Fibroblast of lung (primary cell): ENCODE data around the gene ZNF407. TPM values are rescaled to one million over a fixed set of nuclear protein-coding genes. Genes with fewer than 3 reads are reported as not detected.
A peak's percentile ranks its signal among the peaks of the same experiment; 100 is the strongest.

Source experiments
- DNase-seq, 2 donors: peaks; one replicate each; pipeline versions ENCODE4 v3.0.0 to v3.0.0-alpha.2; 2010; ENCODE audit warnings: low read depth in 2 of 2
- H2AFZ ChIP-seq: 2 replicates; pipeline ENCODE4 v1.5.1; 2012; ENCODE audit warnings: low read length, control low read depth, inconsistent platforms
- H3K27ac ChIP-seq: 2 replicates; pipeline ENCODE4 v1.5.1; 2011; ENCODE audit warnings: low read length, control low read depth; ENCODE audit not compliant: insufficient read depth
- H3K27me3 ChIP-seq: 2 replicates; pipeline ENCODE4 v1.5.1; 2011; ENCODE audit warnings: mild to moderate bottlenecking, low read length; ENCODE audit not compliant: control insufficient read depth, insufficient read depth
- H3K36me3 ChIP-seq: 2 replicates; pipeline ENCODE4 v1.5.1; 2011; ENCODE audit warnings: low read length; ENCODE audit not compliant: control insufficient read depth, insufficient read depth
- H3K4me1 ChIP-seq: 2 replicates; pipeline ENCODE4 v1.5.1; 2011; ENCODE audit warnings: low read length; ENCODE audit not compliant: control insufficient read depth, insufficient read depth; ENCODE audit errors: extremely low read depth
- H3K4me2 ChIP-seq: 2 replicates; pipeline ENCODE4 v1.5.1; 2011; ENCODE audit warnings: low read length, control low read depth; ENCODE audit not compliant: insufficient read depth; ENCODE audit errors: extremely low read depth
- H3K4me3 ChIP-seq, 4 experiments: fragments of 200-600 bp in 1 of 4; sonication (generic) in 1 of 4; replicated peaks in 1 of 4; 2 replicates each; pipeline ENCODE4 v1.5.1; 2011 to 2016; ENCODE audit warnings: low read length in 4 of 4, low read depth in 3 of 4, mild to moderate bottlenecking in 3 of 4, control low read depth in 2 of 4, inconsistent platforms in 1 of 4, mixed read lengths in 1 of 4; ENCODE audit not compliant: insufficient read depth in 1 of 4; ENCODE audit errors: control extremely low read depth in 1 of 4
- H3K79me2 ChIP-seq: 2 replicates; pipeline ENCODE4 v1.5.1; 2012; ENCODE audit warnings: mild to moderate bottlenecking, low read length, inconsistent platforms; ENCODE audit not compliant: control insufficient read depth, insufficient read depth
- H3K9ac ChIP-seq: 2 replicates; pipeline ENCODE4 v1.5.1; 2011; ENCODE audit warnings: mild to moderate bottlenecking, low read length, control low read depth; ENCODE audit not compliant: insufficient read depth
- H3K9me3 ChIP-seq: 2 replicates; pipeline ENCODE4 v1.5.1; 2012; ENCODE audit warnings: low read depth, low read length; ENCODE audit not compliant: control insufficient read depth, insufficient read depth
- H4K20me1 ChIP-seq: 2 replicates; pipeline ENCODE4 v1.5.1; 2011; ENCODE audit warnings: low read length; ENCODE audit not compliant: control insufficient read depth, insufficient read depth; ENCODE audit errors: extremely low read depth
- EZH2 ChIP-seq: IDR thresholded peaks from 2 replicates; pipeline ENCODE4 v1.5.1; 2012; ENCODE audit warnings: low read length, control low read depth, mild to moderate bottlenecking; ENCODE audit errors: missing control alignments
- polyA plus RNA-seq, 2 donors: library from polyadenylated mRNA; depleted of rRNA in 1 of 2; stranded (reverse) in 1 of 2; unstranded in 1 of 2; fragments of >200 nt; gene quantifications; 2 replicates each; pipeline ENCODE4 v1.2.1, GENCODE V29; 2011 to 2012; ENCODE audit warnings: missing spikeins in 1 of 2
- total RNA-seq: library from RNA; depleted of rRNA; stranded (reverse); fragments of >200 nt; gene quantifications from 2 replicates; pipeline ENCODE4 v1.2.1, GENCODE V29; 2014
- TF ChIP-seq, protein P1 (sequence below), 2 donors: IDR thresholded peaks in 1 of 2; conservative IDR thresholded peaks in 1 of 2; 1 replicate in 1 of 2; 2 replicates in 1 of 2; pipeline ENCODE4 v1.5.1; 2011 to 2012; ENCODE audit warnings: low read length in 2 of 2, control low read depth in 1 of 2, inconsistent platforms in 1 of 2, low read depth in 1 of 2, mild to moderate bottlenecking in 1 of 2

The ZNF407 gene
- total and polyA plus RNA-seq, 2 donors (not counting 1 experiment from before 2014, with no cell fraction given) = 5.1 to 12.6 TPM

DNA sequence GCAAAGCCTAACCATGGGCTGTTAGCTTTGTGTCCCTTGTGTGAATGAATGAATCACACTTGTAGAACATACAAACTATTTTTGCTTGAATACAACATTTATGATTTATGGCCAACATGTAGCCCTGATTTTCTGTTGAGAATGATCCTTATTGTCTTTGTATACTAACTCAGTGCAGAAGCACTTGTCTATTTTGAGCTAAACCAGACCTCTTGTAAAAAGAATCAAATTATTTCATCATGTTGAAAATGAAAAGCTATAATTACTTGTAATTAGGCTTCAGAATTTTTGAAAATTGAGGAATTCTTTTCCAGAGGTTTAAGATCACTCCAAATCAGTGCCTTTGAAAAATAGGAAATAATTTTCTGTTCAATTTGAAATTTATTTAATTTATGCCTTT, 85.9 kb downstream of the ZNF407 start:
- H2AFZ ChIP-seq = no peak overlapping the region
- no peaks in the 10 kb centered on the region for H4K20me1 ChIP-seq
- no peak overlapping the region for H3K9ac ChIP-seq
- no peak overlapping the region for H3K4me3 ChIP-seq
- no peaks in the 10 kb centered on the region for H3K9me3 ChIP-seq
- no peak for DNase-seq
- H3K27me3 ChIP-seq = no peaks in the 10 kb centered on the region
- H3K36me3 ChIP-seq = no peaks in the 10 kb centered on the region
- H3K4me1 ChIP-seq = no peaks in the 10 kb centered on the region
- no peak overlapping the region for H3K27ac ChIP-seq
- no peaks in the 10 kb centered on the region for H3K79me2 ChIP-seq
- H3K4me2 ChIP-seq = no peak overlapping the region
- TF ChIP-seq, protein P1, sequence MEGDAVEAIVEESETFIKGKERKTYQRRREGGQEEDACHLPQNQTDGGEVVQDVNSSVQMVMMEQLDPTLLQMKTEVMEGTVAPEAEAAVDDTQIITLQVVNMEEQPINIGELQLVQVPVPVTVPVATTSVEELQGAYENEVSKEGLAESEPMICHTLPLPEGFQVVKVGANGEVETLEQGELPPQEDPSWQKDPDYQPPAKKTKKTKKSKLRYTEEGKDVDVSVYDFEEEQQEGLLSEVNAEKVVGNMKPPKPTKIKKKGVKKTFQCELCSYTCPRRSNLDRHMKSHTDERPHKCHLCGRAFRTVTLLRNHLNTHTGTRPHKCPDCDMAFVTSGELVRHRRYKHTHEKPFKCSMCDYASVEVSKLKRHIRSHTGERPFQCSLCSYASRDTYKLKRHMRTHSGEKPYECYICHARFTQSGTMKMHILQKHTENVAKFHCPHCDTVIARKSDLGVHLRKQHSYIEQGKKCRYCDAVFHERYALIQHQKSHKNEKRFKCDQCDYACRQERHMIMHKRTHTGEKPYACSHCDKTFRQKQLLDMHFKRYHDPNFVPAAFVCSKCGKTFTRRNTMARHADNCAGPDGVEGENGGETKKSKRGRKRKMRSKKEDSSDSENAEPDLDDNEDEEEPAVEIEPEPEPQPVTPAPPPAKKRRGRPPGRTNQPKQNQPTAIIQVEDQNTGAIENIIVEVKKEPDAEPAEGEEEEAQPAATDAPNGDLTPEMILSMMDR (conservative IDR thresholded peaks at IDR 0.05 in 1 of 2, IDR thresholded peaks at IDR 0.05 in 1 of 2; ENCODE audit: low read depth in 1 of 2, low read length in 2 of 2) = no peak
- TF ChIP-seq EZH2 = no peak

DNA sequence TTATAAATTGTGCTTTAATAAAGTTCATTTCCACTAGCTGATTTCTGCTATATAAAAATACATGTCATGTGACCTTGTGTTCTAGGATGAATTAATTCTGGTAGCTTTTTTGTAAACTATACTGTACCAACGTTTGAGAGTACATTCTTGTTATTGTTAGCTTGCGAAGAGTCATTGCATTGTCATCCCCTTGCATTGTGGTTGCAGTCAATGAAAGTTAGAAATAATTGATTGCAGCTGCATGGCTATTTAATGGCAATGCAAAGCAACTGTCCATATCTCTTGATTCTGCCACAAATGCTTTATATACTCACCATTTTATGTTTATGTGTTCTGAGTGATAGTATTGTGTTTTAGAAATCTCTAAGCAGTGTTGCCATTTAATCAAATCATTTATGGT, 91.6 kb downstream of the ZNF407 start:
- Histone ChIP-seq H2AFZ (no peak overlapping the region), H3K4me2 (no peak overlapping the region), H3K4me1 (no peaks in the 10 kb centered on the region), H3K27me3 (no peaks in the 10 kb centered on the region), H4K20me1 (no peaks in the 10 kb centered on the region), H3K27ac (no peak overlapping the region), H3K36me3 (no peaks in the 10 kb centered on the region), H3K9me3 (no peaks in the 10 kb centered on the region), H3K9ac (no peak overlapping the region), H3K79me2 (no peaks in the 10 kb centered on the region), H3K4me3 (no peak overlapping the region)
- no peak for TF ChIP-seq EZH2
- TF ChIP-seq, protein P1 (conservative IDR thresholded peaks at IDR 0.05 in 1 of 2, IDR thresholded peaks at IDR 0.05 in 1 of 2; ENCODE audit: low read depth in 1 of 2, low read length in 2 of 2) = no peak
- peak; percentile 69 to 71 for DNase-seq

DNA sequence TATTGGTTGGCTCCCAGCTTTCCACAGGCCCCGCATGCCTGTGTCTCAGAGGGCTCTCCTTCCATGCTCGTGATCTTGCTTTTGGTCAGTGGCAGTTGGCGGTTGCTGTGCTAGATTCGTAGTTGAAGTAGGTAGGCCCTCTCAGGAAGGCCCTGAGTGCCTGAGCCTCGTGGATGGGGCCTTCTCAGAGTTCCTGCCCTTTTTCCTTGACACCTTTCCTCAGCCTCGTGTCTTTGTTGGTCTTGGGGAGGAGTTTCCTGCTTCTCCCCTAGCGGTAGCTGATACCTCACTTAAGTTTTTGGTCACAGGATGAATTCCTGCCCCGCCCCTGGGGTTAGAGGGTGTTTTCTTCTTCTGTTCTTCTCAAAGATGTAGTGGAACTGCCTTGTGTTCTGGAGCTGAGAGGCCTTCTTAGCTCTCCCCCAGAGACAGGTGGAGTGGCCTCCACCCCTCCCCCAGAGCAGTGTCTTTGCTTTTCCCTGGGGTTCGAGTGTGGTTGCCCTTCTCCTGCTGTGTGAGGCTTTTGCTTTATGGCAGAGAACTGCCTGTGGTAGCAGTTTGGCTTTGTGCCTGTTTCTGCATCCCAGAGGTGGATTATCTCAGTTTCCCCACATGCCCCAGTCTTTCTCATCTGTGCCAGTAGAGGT, 94.8 kb downstream of the ZNF407 start:
- H3K9ac ChIP-seq = no peak overlapping the region
- no peak for TF ChIP-seq EZH2
- TF ChIP-seq, protein P1 (conservative IDR thresholded peaks at IDR 0.05 in 1 of 2, IDR thresholded peaks at IDR 0.05 in 1 of 2; ENCODE audit: low read depth in 1 of 2, low read length in 2 of 2) = no peak
- H3K27me3 ChIP-seq = no peaks in the 10 kb centered on the region
- peaks cover 2% of the 10 kb centered on the region for H4K20me1 ChIP-seq
- no peaks in the 10 kb centered on the region for H3K36me3 ChIP-seq
- H3K79me2 ChIP-seq = no peaks in the 10 kb centered on the region
- H3K4me3 ChIP-seq = no peak overlapping the region
- no peaks in the 10 kb centered on the region for H3K4me1 ChIP-seq
- H3K9me3 ChIP-seq = no peaks in the 10 kb centered on the region
- no peak overlapping the region for H3K4me2 ChIP-seq
- H3K27ac ChIP-seq = no peak overlapping the region
- no peak for DNase-seq
- no peak overlapping the region for H2AFZ ChIP-seq
